ENCODE data around the gene CRYL1. TPM values are rescaled to one million over a fixed set of nuclear protein-coding genes. Genes with fewer than 3 reads are reported as not detected.
A peak's percentile ranks its signal among the peaks of the same experiment; 100 is the strongest.
"Not testable (repeated sequence)": the region's sequence is repeated elsewhere in the genome, so short reads cannot be mapped to it uniquely, and the experiment has no call there.

CRYL1 gene
- total RNA-seq, 1 donor from 2014 or later: 174 TPM

DNA sequence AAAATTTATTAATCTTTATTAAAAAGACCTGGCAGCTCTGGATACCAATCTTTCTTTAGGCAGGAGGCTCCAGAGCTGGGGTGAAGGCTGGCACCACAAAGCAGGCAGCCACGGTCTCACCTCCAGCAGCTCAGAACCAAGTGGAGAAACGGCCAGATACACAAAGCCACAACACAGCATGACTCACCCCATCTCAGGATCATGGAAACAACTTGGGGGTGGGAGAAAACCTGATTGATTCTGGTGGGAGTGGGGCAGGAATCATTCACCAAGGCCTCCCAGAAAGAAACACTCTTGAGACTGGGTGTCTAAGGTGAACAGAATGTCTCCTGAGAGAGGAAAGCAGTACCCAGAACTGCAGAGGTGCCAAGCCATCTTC, 64.2 kb downstream of the CRYL1 start:
- no peak for DNase-seq (ENCODE audit: low spot score)
- no peak for ATAC-seq

DNA sequence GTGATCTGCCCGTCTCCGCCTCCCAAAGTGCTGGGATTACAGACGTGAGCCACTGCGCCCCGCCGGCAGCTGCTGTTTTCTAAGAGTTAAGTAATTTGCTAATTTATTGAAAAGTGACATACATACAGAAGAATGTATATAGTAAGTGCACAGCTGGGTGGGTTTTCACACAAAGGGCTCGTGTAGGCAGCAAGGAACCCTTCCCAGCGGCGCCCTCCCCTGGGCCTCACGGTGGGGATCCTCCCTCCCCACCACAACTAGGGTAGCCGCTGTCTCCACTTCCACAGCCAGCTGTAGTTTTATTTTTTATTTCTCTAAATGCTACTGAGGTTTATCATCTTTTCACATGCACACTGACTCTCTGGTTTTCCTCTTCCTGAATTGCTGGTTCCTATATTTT, 64.9 kb downstream of the CRYL1 start:
- DNase-seq (ENCODE audit: low spot score) (no peak), ATAC-seq (no peak)

DNA sequence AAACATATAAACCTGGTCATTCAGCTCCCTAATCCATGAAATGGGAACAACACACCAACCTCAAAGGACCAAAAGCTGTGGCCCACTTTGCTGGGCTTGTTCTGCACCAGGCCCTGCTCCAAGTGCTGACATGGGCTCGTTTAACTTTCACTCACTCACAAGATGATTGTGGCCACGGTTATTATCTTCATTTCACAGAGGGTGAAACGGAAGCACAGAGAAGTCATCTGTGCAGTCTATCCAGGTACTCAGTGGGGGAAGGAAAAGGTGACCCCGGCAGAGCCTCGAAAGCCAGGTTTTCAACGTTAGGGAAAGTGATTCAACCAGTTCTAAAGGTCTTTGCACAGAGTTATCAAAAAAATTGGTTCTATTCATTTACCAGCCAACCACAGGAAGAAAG, 68.0 kb downstream of the CRYL1 start:
- ATAC-seq: no peak
- DNase-seq (ENCODE audit: low spot score): no peak

DNA sequence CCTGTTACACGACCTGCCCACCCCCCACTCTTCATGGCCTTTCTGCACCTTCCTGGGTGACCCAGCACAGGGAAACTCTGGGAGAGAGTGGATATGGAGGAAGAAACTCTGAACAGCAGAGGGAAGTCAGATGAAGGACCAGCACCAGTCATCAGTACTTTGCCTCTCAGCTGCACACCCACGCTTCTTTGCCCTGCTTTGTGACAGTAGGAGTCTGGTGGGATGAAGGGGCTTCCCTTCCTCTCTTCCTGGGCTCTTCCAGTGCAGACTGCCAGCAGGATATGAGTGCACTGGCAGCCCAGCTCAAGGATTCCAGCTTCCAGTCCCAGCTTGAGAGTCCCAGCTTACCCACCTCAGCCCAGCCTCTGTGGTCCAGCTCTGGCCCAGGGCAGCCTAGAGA, 68.9 kb downstream of the CRYL1 start:
- no peak for DNase-seq (ENCODE audit: low spot score)
- ATAC-seq: peak; percentile 32

DNA sequence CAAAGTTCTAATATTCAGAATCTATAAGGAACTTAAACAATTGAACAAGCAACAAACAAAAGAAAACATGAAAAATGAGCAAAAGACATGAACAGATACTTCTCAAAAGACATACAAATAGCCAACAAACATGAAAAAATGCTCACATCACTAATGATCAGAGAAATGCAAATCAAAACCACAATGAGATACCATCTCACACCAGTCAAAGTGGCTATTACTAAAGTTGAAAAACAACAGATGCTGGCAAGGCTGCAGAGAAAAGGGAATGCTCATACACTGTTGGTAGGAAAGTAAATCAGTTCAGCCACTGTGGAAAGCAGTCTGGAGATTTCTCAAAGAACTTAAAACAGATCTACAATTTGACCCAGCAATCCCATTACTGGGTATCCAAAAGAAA, 74.3 kb downstream of the CRYL1 start:
- no peak for DNase-seq (ENCODE audit: low spot score)
- no peak for ATAC-seq

DNA sequence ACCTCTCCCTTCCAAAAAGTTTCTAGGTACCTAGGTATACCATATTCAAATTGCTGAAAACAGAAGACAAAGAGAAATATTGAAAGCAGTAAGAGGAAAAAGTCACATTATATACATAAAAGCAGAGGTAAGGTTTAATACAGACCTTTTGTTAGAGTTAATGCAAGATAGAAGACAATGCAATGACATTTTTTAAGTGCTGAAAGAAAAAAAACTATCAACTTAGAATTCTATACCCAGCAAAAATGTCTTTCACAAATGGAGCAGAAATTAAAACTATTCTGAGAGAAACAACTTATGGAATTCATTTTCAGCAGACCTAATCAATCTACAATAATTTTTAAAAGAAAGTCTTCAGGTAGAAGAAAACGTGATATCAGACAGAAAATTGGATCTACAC, 77.2 kb downstream of the CRYL1 start:
- no peak for DNase-seq (ENCODE audit: low spot score)
- ATAC-seq: no peak

DNA sequence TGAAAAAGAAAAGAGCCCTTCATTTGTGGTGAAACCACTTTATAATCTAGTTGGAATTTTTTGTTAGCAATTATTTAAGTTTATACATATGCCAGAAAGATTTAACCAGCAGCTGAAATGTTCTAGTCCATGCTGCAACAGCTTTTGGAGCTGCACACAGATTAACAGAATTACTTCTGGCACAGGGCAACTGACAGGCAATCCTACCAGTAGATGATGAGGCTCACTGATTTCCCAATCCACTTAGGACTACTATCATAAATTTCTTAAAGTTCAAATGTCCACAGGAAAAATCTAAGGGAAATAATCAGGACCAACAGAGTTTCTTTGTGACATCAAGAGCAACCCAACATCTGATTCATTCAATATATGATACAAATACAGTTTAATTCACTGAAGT, 78.8 kb downstream of the CRYL1 start:
- ATAC-seq: peak; percentile 39

DNA sequence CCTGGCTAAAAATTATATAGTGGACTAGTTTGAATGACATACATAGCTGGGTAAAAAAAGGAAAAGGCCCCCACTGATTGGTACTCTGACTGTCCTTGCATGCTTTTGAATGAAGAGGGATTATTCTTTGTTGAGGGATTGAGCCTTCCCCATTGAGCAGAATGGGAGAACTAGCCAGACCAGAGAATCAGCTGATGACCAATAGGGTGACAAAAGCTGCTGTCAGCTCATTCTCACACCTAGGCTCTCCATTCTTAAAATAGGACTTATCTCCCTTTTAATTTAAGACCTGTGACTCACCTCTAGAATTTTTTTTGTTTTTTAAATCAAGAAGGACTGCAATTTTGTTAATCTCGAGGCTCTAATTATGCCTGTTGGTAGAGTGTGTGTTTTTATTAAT, 79.3 kb downstream of the CRYL1 start:
- ATAC-seq: no peak

More for the DNA sequence above, 78.8 kb downstream of the CRYL1 start:
- no peak for DNase-seq (ENCODE audit: low spot score)

DNA sequence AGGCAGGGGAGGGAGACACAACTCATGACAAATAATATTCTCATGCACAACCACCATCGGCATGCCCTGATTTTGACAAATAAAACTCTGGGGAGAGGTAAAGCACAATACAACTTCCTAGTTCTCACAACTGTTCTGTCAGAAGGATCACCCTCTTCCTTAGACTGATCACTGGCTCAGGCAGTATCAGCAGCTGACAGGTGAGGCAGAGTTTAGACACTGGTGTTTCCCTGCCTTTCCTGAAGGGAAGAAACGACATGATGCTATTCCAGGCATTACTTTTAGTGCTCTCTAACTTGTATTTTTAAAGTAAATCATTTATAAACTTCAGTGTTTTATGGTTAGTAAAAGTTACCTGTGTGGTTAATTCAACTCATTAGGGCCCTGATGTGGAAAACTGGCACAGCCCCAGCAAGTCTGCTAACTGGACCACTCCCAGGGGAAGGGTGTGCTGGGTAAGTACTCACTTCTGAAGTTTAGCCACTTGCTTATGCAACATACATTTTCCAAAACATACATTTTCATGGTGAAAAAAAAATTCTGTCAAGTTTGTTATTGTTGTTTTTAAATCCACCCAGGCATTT, 82.8 kb downstream of the CRYL1 start:
- no peak for DNase-seq (ENCODE audit: low spot score)
- ATAC-seq: no peak

More for the DNA sequence above, 79.3 kb downstream of the CRYL1 start:
- no peak for DNase-seq (ENCODE audit: low spot score)

DNA sequence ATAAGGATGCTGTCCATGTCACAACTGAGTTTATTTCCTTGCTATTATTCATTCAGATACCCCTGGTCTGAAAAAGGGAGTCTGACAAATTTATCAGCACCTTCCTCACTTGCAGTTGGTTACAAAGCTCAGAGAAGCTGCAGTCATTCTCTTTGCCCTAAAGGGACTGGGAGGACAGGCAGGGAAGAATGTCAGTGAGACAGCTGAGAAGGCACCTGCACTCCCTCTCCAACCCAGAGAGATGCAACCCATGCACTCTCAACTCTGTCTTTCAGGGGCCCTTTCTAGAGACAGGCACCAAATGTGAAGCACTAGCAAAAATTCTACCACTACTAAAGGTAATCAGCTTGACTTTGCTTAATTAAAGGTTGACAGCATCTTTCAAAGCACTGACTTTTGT, 83.3 kb downstream of the CRYL1 start:
- ATAC-seq: no peak

DNA sequence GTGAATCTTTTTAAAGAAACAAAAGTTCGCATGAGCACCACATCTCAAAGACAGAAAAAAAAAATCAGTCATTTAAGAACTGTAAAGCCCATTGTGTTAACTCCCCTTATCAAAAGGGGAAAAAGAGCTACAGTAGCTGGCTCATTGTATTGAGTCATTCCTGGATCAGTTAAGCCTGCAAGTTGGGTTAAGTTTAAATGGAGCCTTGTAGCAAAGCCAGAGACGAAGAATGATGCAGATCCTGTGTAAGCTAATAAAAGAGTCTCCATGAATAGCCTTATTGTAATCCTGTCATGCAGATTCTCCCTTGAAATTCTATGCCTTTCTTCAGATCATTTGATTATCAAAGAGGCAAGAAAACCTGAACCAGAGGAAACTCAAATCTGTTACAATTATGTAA, 83.8 kb downstream of the CRYL1 start:
- DNase-seq (ENCODE audit: low spot score) (no peak), ATAC-seq (no peak)

More for the DNA sequence above, 83.3 kb downstream of the CRYL1 start:
- DNase-seq (ENCODE audit: low spot score): no peak

DNA sequence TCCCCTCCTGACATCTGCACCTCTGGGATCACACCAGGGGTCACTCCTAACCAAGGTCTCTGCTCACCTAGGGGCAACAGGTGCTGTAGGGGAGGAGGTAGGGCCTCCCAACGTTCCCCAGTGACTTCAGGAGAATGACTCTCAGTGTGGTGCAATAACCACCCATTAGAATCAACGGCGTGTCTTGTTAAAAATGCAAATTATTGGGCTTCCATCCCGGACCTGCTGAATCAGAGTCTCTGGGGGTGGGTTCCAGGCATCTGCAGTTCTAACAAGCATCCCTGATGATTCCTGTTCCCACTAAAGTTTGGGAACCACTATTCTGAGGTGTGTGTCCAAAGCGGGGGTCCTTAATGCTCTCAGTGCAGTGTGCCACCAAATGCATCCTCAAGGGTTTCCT, 84.6 kb downstream of the CRYL1 start:
- no peak for ATAC-seq

DNA sequence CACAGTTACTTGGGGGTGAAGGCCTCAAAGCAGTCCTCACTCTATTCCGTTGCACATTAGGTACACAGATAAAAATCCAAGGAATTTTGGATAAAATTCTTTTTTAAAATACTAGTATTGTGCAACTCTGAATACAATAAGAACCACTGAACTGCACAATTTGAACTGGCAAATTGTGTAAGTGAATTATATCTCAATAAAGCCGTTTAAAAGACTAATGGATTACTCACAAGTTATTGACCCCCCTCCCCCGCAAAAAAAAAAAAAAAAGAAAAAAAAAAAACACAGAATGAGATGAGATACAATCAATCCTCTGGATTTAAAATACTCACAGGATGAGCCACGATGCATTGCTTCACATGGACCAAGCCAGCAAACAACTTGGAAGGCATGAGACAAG, 86.4 kb downstream of the CRYL1 start:
- ATAC-seq (no peak), DNase-seq (ENCODE audit: low spot score) (no peak)

More for the DNA sequence above, 84.6 kb downstream of the CRYL1 start:
- DNase-seq (ENCODE audit: low spot score): no peak

DNA sequence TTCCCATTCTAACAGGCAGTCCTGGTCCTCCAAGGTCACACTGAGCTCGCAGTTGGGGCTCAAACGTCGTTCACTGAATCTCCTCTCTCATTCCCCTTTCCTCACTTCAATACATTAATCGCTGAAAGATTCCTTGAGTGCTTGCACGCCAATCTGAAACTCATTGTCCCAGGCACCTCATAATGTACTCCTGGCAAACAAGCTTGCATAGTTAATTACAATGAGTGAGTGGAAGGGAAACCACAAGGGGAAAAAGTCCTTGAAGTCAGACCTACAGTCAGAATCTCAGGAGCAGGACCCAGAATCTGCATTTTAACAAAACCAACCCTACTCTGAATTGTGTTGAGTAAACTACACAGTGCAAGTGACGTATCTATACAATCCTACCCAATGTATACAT, 86.9 kb downstream of the CRYL1 start:
- no peak for DNase-seq (ENCODE audit: low spot score)
- no peak for ATAC-seq

DNA sequence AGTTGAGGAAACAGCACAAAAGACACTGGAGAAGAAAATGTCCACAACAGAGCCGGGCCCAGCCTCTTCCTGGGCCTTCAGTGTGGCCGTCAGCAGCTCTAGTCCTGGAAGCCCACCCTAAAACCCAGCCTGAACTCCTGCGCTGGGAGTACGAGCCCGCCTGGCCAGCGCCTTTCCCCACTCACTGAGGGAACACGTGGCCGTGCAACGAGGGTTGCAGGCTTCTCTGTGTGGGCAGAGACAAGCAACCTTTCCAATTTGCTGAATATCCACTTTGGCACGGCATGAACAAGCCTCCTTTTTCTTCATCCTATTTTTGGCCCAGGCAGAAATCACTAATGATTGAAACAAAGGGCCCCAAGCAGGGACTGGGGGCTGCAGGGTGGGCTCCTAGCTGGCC, 89.2 kb downstream of the CRYL1 start:
- no peak for DNase-seq (ENCODE audit: low spot score)
- no peak for ATAC-seq

DNA sequence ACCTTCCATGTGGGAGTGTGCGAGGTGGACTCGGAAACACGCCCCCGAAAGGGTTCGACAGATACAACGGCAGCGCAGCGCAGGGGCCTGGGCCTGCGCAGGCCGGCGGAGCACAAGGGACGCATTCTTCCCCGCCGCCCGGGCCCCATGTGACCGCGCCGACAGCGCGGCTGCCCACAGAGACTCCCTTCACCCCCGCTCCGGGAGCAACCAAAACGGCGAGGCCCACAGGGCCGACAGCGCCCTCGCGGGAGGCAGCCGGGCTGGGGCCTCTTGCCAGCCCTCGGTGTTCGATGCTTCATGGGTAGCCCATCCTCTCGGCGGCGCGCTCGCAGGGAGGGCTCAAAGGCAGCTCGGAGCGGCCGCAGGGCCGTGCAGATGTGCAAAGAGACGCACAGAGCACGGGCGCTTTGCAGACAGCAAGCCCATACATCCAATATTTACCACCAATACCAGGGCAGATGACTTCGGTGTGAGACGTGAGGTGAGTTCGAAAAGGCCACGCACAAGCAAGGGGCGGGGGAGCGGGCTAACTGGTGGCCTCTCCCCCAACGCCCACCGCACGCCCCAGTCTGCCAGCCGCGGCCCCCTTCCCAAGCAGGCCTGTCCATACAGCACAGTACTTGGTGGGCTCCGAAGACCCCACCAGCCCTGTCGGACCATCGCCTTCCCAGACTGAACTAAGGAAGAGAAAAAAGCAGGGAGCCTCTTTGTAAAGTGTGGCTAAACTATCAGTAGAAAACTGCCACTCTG, 89.9 kb downstream of the CRYL1 start:
- DNase-seq (ENCODE audit: low spot score) (no peak), ATAC-seq (no peak)

DNA sequence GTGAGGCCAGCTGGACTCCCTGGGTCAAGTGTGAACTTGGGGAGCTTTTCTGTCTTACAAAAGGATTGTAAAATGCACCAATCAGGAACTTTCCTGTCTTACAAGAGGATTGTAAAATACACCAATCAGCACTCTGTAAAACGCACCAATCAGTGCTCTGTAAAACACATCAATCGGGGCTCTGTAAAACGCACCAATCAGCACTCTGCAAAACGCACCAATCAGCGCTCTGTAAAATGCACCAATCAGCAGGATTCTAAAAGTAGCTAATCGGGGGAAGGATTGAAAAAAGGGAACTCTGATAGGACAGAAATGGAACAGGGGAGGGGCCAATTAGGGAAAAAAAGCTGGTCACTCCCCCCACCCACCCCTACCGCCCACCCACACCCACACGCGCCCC, 91.4 kb downstream of the CRYL1 start:
- not testable (repeated sequence) for ATAC-seq; DNase-seq (ENCODE audit: low spot score)

DNA sequence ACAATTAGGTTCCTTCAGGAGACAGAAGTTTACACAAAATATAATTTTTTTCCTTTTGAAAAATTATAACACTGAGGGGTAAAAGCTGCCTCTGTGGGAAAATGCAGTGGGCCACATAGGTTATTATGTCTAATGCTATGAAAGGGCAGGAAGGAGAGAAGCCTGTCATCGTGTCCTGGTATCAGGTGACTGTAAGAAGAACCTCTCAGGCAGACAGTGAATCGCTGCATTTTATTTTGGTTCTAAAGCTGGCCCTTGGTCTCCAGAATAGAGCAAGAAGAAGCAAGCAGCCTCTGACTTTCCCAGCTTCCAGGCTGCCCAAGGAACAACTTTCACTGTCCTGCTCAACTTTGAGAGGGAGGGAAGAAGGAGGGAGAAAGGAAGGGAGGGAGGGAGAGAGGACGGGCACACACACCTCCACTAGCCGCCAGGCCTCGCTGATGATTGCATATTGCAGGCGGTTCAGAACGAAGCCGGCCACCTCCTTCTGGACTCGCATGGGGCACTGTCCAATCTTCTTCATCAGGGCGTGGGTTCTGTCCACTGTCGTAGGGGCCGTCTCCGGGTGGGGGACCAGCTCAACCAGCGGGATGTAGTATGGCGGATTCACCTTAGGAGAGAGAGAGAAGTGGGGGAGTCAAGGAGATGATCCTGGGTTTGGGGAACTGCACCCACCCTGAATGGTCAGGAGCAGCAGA, 93.8 kb downstream of the CRYL1 start:
- ATAC-seq: no peak
- DNase-seq (ENCODE audit: low spot score): no peak

DNA sequence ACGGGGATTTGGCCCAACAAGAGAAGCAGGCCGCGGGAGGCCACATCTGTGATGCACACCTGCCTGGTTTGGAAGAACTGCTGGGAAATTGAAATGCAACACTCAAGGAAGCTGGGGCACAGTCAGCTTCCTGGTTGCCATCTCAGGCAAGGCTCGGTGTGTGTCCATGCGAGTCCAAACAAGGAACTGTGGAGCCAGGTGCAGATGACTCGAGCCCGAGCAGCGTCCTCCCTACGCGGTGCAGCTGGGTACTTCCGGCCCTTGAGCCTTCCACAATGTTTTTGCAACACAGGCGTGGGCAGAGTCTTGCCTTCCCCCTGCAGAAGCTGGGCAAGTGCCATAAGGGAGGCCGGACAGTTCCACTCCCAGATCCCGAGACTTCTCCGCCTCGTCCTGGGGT, 94.6 kb downstream of the CRYL1 start:
- DNase-seq (ENCODE audit: low spot score): no peak
- no peak for ATAC-seq

DNA sequence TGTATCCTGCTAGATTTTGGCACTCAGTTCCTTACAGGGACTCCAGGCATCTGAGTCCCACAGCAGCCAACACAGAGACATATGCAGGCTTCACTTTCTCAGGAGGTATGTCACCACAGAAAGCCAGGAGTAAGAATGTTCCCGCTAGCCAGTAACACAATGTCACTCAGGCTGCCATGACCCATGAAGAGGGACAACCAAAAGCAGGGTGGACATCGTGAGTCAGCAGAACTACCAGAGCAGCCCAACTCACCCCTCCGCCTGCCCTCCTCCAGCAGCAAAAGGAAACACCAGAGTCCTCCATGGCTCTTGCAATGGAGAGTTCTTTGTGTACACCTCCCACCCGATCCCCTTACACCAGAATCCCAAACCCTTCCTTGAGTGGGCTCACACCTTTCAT, 95.4 kb downstream of the CRYL1 start:
- DNase-seq (ENCODE audit: low spot score) (no peak), ATAC-seq (peak; percentile 4)

DNA sequence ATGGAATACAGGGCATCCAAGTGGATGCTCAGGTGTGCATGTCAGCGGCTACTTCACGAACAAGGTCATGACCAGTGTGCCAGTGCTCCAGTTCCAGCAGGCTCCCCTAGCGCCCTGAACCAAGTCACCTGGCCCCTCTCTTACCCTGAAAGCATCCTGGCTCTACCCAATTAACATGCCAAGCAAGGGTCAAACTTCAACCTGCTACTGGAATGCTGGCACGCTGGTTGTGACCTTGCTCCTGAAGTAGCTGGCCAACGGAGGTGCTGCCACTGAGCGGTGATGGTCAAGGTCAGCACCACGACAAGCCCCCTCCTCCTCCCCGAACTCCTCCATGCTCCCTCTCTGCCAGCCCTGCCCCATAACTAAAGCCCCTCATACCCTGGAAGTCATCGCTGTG, 96.0 kb downstream of the CRYL1 start:
- no peak for DNase-seq (ENCODE audit: low spot score)
- peak; percentile 79 for ATAC-seq
